PFSK-1 (cell line): ENCODE measurements around the gene B4GALT2.

Source experiments
- FOXP2 ChIP-seq: optimal IDR thresholded peaks from 2 replicates; pipeline ENCODE3; 2011; ENCODE audit warnings: borderline replicate concordance, control low read depth, inconsistent platforms; ENCODE audit not compliant: insufficient read depth; ENCODE audit errors: extremely low read length, extremely low read depth
- POLR2AphosphoS5 ChIP-seq: IDR thresholded peaks from 2 replicates; pipeline ENCODE4 v1.6.1; 2012; ENCODE audit warnings: low read depth, mild to moderate bottlenecking, control low read depth, low read length, moderate library complexity
- REST ChIP-seq, 2 experiments: IDR thresholded peaks; 2 replicates each; pipeline versions ENCODE4 v1.6.1 to v1.8.0; 2011 to 2012; ENCODE audit warnings: low read depth in 2 of 2, low read length in 2 of 2, control low read depth in 1 of 2, inconsistent platforms in 1 of 2, mild to moderate bottlenecking in 1 of 2, moderate library complexity in 1 of 2; ENCODE audit not compliant: insufficient read depth in 1 of 2
- SIN3A ChIP-seq: IDR thresholded peaks from 2 replicates; pipeline ENCODE4 v1.6.1; 2012; ENCODE audit warnings: mild to moderate bottlenecking, low read length, moderate library complexity, borderline replicate concordance; ENCODE audit not compliant: insufficient read depth
- TAF1 ChIP-seq: IDR thresholded peaks from 2 replicates; pipeline ENCODE4 v1.6.1; 2012; ENCODE audit warnings: low read length, control low read depth, borderline replicate concordance; ENCODE audit not compliant: insufficient read depth

- TF ChIP-seq POLR2AphosphoS5 (no peak), TAF1 (no peak), FOXP2 (no peak), SIN3A (no peak), REST (IDR thresholded peaks at IDR 0.05; ENCODE audit: insufficient read depth in 1 of 2, low read depth in 2 of 2, low read length in 2 of 2) (no peak)
These were observed 31.1 kb upstream of the B4GALT2 start for GRCh38 chr1:43947874-43948437.
